Measurements from ENCODE around the gene PLEKHO2. TPM values are rescaled to one million over a fixed set of nuclear protein-coding genes. Genes with fewer than 3 reads are reported as not detected.
A peak's percentile ranks its signal among the peaks of the same experiment; 100 is the strongest.

Gene PLEKHO2
- total and polyA plus RNA-seq, 2 experiments from 2014 or later: 9.0 to 29.4 TPM

GRCh38 chr15:64809649-64810496 lies 31.8 kb upstream of the PLEKHO2 start:
- H3K9me3 Mint-ChIP-seq: no peaks in the 10 kb centered on the region
- Histone ChIP-seq H3K9me2 (ENCODE audit: insufficient read depth) (no peaks in the 10 kb centered on the region), H3K79me2 (replicated peaks; ENCODE audit: insufficient read depth) (0 out of 2 replicates have a peak, but pooled peaks cover 5% of the 10 kb centered on the region), H3K27me3 (ENCODE audit: insufficient read depth) (no peaks in the 10 kb centered on the region), H2AFZ (no peak overlapping the region), H3K27ac (ENCODE audit: low read depth) (peak overlapping the region; percentile 100), H3K4me3 (peak overlapping the region; percentile 54), H3K4me1 (ENCODE audit: insufficient read depth) (peaks cover 52% of the 10 kb centered on the region), H3K36me3 (ENCODE audit: insufficient read depth) (no peaks in the 10 kb centered on the region), H3F3A (replicated peaks; ENCODE audit: low read depth) (peaks cover 22% of the 10 kb centered on the region), H3K4me2 (peak overlapping the region; percentile 72), H4K20me1 (replicated peaks; ENCODE audit: insufficient read depth) (no peaks in the 10 kb centered on the region)
- TF ChIP-seq CTCF (conservative IDR thresholded peaks at IDR 0.05; ENCODE audit: low read depth in 2 of 2) (peak; percentile 98 to 100), ZNF462 (CRISPR knock-in tag; IDR thresholded peaks at IDR 0.05) (no peak)
- peak; percentile 22 for ATAC-seq
- H3K36me3 Mint-ChIP-seq (ENCODE audit: low read depth): peaks cover 9% of the 10 kb centered on the region; the same call in 2 of the 3 replicates
- peak overlapping the region; percentile 97 for H3K27ac Mint-ChIP-seq
- H3K27me3 Mint-ChIP-seq (ENCODE audit: insufficient read depth, low read depth, poor library complexity): peaks cover 41% of the 10 kb centered on the region
- peaks cover 76% of the 10 kb centered on the region for H3K4me1 Mint-ChIP-seq
- H3K4me3 Mint-ChIP-seq: peak overlapping the region; percentile 65
- peak; percentile 97 for DNase-seq (ENCODE audit: low spot score)
